Activated CD4-positive, CD25-positive, alpha-beta regulatory T cell (primary cell): ENCODE results near the gene LRRC56.

Source experiments
- DNase-seq, 4 experiments: peaks; one replicate each; lab custom pipeline; 2025; lab: John Stamatoyannopoulos, UW

Gene LRRC56

GRCh38 chr11:520428-521176, 16.7 kb upstream of the LRRC56 start:
- DNase-seq = no peak

- DNase-seq = no peak
These were observed 16.1 kb upstream of the LRRC56 start for GRCh38 chr11:521177-521688.

- DNase-seq = no peak
These were observed 11.1 kb upstream of the LRRC56 start for GRCh38 chr11:526192-526591.

- no peak for DNase-seq
These were observed 9.0 kb upstream of the LRRC56 start for GRCh38 chr11:528166-528814.

GRCh38 chr11:528815-529727, 8.3 kb upstream of the LRRC56 start:
- DNase-seq = no peak

- no peak for DNase-seq
These were observed 7.5 kb upstream of the LRRC56 start for GRCh38 chr11:529728-530411.

- no peak for DNase-seq
These were observed 6.1 kb upstream of the LRRC56 start for GRCh38 chr11:530960-531831.

- no peak for DNase-seq
These were observed 5.3 kb upstream of the LRRC56 start for GRCh38 chr11:531919-532526.

GRCh38 chr11:532527-532985, 4.8 kb upstream of the LRRC56 start:
- DNase-seq = no peak

GRCh38 chr11:532986-533585, 4.2 kb upstream of the LRRC56 start:
- no peak for DNase-seq

- no peak for DNase-seq
These were observed 3.5 kb upstream of the LRRC56 start for GRCh38 chr11:533586-534395.

- no peak for DNase-seq
These were observed 2.7 kb upstream of the LRRC56 start for GRCh38 chr11:534396-535209.

- no peak for DNase-seq
These were observed 2.2 kb upstream of the LRRC56 start for GRCh38 chr11:535210-535518.

- DNase-seq = peak; percentile 87 to 96 (median 94)
These were observed 1.5 kb upstream of the LRRC56 start, which contains the start of gene HRAS for GRCh38 chr11:535519-536454. HRAS (minus strand) TSS chr11:535576.

GRCh38 chr11:537622-538430, 499 bp downstream of the LRRC56 start:
- DNase-seq = no peak

- DNase-seq = no peak
These were observed 1.2 kb downstream of the LRRC56 start for GRCh38 chr11:538431-539051.
